ENCODE results near the gene TEKT3.

GRCh38 chr17:15274017-15274416, 67.4 kb downstream of the TEKT3 start:
- no peak for TF ChIP-seq EP300 (IDR thresholded peaks at IDR 0.05; ENCODE audit: borderline replicate concordance in 1 of 2, low read depth in 1 of 2, low read length in 1 of 2)
- TF ChIP-seq, protein P1, sequence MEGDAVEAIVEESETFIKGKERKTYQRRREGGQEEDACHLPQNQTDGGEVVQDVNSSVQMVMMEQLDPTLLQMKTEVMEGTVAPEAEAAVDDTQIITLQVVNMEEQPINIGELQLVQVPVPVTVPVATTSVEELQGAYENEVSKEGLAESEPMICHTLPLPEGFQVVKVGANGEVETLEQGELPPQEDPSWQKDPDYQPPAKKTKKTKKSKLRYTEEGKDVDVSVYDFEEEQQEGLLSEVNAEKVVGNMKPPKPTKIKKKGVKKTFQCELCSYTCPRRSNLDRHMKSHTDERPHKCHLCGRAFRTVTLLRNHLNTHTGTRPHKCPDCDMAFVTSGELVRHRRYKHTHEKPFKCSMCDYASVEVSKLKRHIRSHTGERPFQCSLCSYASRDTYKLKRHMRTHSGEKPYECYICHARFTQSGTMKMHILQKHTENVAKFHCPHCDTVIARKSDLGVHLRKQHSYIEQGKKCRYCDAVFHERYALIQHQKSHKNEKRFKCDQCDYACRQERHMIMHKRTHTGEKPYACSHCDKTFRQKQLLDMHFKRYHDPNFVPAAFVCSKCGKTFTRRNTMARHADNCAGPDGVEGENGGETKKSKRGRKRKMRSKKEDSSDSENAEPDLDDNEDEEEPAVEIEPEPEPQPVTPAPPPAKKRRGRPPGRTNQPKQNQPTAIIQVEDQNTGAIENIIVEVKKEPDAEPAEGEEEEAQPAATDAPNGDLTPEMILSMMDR (IDR thresholded peaks at IDR 0.05), result no peak

Data from SK-N-SH (cell line).